Sciatic nerve (tissue), 2 donors: ENCODE data around the gene TRAF7. TPM values are rescaled to one million over a fixed set of nuclear protein-coding genes. Genes with fewer than 3 reads are reported as not detected.
A peak's percentile ranks its signal among the peaks of the same experiment; 100 is the strongest.
"Not testable (repeated sequence)": the region's sequence is repeated elsewhere in the genome, so short reads cannot be mapped to it uniquely, and the experiment has no call there.

Experiments
- ATAC-seq: fragments of 200-7000 bp; cut with Tn5 transposase; one replicate; pipeline ENCODE4 v1.9.1; 2020; ENCODE audit warnings: mild to moderate bottlenecking, moderate library complexity
- DNase-seq: peaks from one replicate; pipeline ENCODE4 v3.0.0-alpha.2; 2020; ENCODE audit warnings: low spot score
- intact Hi-C: fragments of 100-400 bp; cut with DNase I; formaldehyde crosslinking; loops from one replicate; pipeline ENCODE4 v1.14.2; 2022
- total RNA-seq: library from RNA; stranded (reverse); fragmentation: NEBNext Ultra II Directional; extraction: Animal tissue kit (Norgen Biotek cat#: 25700); gene quantifications from one replicate; pipeline ENCODE4 v1.2.1, GENCODE V29; 2021
- donor health status: DM: no; HTN: no; CAD: no.
- donor health status: DM: no; HTN: no; CAD: no.

The TRAF7 gene
- 44.8 TPM for total RNA-seq

DNA sequence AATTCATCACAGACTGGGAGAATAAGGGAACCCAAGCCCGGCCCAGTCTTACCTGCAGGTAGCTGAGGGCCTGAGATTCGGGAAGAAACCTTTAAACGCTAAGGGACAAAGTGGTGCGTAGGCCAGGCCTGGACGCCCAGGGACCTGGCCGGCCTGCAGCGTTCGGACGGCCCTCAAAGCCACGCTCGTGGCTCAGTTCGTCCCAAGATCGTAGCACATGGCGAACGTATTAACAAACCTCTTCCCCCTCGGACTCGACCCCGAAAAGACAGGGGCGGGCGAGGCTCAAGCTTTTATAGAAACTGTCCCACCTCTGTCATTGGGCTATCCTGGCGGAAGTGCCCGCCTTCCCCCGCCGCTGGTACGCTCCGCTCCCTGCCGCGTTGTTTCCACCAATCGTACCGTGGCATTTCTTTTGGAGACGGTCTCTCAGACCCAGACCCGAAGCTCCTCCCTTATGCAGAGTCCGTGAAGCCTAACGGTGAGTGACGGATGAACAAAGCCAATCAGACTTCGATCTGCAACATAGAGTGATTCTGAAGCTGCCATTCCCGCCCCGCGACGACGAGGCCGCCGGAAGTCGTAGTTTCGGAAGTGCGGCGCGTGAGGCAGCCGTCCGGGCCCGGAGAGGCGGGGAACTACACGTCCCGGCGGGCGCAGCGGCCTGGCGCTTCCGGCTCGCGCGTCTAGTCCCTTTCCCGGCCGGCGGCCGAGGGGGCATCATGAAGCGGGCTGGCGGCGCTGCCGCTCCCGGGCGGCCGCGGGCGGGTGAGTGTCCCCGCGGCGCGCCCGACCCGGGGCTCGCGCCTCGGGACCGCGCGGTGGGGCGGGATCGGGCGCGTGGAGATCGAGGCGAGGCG is at the start of gene TRAF7:
TSS of gene TRAF7 (plus strand) at position 692 of the 860 bp plus-strand sequence. CDS start 8,139 bp downstream, outside the sequence.
- ATAC-seq = peak; percentile 91

DNA sequence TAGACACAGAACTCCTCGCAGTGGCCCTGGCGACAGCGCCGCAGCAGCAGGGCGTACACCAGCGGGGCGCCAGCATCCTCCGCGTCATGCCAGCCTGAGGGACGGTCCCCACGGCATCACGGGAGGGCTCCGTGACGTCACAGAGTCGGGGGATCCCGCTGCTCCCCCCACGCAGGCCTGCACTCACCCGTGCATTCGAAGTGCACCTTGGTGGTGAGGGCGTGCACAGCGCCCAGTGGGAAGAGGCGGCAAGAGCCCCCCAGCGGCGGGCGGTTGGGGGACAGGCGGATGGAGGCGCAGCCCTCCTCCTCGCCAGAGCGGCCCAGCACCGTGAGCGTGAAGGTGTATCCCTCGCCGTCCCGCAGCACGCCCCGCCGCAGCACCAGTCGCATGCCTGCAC is 49.4 kb upstream of the TRAF7 start:
- ATAC-seq, intact Hi-C loops, DNase-seq: not testable (repeated sequence)

More for the DNA sequence above, at the start of gene TRAF7:
- intact Hi-C loops = no loop called here
- peak; percentile 98 for DNase-seq

DNA sequence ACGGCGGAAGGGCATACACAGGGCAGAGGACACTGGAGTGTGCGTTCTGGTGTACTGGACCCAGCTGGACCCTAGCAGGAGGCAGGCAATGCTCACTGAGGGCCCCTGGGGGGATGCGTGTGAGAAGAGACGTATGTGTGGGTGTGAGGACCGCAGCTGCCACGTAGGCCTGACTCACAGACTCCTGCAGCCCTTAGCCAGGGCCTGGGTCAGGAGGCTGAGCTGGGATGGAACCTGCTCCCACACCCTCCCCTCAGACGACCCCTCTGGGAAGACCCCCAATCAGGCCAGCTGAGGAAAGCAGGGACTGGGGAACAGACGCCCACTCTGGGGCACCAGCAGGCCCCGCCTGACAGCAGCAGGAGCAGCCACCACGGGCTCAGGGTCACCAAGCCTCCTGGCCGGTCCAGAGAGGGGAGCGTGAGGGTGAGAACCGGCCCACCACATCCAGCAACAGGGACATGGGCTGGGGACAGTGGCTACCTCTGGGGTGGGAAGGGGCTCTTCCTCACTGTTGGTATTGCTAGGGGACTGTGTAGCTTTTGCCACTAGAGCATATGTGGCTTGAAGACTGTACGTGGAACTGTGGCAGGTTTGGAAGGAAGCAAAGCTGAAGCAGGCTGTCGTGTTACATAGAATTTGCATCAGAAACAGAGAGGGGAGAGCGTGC is 48.3 kb upstream of the TRAF7 start:
- DNase-seq, intact Hi-C loops: not testable (repeated sequence)
- peak; percentile 34 for ATAC-seq

DNA sequence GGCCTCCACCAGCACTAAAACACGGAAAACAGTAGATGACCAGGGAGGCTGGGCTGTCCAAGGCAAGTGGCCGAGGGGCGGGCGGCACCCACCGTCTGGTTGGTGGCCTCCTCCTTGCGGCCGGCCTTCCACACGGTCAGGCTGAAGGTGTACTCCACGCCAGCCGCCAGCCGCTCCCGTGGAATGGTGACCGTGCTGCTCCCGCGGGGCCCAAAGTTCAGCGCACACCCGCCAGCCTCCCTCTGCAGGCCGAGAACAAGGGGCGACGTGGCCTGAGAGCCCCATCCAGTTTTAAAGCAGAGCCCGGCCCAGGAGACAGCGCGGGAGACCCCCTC is 47.8 kb upstream of the TRAF7 start:
- peak; percentile 6 for ATAC-seq
- intact Hi-C loops, DNase-seq: not testable (repeated sequence)

DNA sequence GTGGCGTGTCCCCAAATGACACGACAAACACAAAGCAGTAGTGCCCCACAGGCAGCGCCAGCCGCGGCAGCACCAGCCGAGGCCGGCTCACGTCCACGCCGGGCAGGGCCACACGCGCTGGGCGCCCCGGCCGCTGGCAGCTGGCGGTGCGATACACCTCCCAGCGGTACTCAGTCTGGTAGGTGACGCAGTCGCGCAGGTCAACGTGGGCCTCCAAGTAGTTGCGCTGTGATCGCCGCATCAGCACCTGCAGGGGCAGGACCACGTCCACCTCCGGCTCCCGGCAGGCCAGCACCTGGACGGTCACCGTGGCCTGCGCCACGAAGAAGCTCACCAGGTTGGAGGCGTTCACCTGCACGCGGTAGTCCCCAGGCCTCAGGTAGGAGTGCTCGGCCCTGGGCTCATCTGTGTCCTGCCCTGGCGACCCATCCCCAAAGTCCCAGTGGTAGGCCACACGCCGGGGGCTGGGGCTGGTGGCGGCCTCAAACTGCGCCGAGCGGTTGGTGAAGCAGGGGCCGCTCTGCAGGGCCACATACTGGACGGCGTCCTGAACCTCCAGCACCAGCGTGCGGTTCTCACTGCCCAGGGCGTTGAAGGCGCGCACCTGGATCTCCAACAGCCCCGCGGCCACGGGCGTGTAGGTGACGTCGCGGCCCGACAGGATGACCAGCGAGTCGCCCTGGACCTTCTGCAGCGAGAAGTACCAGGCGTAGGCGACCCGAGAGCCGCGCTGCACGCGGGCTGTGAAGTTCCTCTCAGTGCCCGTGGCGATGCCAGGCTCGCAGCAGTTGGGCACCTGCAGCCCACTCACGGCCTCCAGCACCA is 46.9 kb upstream of the TRAF7 start:
- intact Hi-C loops = not testable (repeated sequence)
- ATAC-seq = peak; percentile 11

DNA sequence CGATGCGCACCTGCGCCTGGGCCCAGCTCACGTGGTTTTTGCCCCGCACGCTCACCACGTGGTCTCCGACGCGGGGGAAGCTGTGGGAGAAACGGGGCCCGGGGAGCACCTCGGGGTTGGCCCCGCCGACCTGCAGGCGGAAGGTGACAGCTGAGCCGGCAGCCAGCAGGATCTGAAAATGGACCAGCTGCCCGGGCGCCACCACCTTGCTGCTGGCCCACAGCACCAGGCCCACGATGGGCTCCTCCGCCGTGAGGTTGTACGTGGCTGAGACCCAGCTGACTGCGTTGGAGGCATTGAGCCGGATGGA is 46.4 kb upstream of the TRAF7 start:
- DNase-seq, ATAC-seq, intact Hi-C loops: not testable (repeated sequence)

More for the DNA sequence above, 46.9 kb upstream of the TRAF7 start:
- not testable (repeated sequence) for DNase-seq

DNA sequence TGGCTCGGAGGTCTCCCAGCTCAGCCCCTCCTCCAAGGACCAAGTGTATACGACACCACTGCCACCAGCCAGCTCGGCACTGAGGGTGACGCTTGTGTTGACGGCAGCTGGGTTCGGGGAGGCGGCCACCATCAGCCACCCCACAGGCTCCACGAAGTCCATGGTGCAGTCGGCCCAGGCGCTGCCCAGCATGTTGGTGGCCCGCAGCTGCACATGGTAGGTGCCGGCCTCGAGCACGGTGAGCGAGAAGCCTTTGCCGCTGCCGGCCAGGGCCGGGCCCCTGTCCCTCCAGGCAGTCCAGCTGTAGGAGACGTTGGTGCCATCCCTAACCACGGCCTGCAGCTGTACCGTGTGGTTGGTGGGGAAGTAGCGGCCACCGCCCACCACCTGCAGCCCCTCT is 45.7 kb upstream of the TRAF7 start:
- ATAC-seq, DNase-seq, intact Hi-C loops: not testable (repeated sequence)

DNA sequence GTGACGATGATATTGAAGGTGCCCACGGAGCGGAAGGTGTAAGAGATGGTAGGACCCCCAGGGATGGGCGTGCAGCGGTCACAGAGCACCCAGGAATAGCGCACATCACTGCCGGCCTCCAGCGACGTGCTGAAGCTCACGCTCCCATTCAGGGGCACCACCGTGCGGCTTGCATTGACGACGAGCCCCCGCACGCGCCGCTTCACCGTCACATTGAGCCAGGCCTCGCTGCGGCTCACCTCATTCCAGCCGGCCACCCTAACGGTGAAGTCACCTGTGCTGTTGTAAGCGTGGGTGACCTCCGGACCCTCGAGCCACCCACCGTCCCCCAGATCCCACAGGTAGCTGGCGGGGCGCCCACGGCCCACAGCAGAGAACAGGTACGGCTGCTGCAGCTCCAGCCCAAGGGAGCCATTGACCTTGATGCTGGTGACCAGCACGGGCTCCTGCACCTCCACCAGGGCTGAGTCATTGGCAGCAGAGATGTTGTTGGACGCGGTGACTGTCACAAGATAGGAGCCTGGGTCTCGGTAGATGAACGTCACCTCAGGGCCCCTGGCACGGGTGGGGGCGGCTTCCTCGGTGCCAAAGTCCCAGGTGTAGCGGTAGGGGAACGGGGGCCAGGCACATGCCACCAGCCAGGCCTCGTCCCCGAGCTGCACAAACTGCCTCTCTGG is 45.1 kb upstream of the TRAF7 start:
- DNase-seq (peak; percentile 55), ATAC-seq (peak; percentile 37)
- intact Hi-C loops = not testable (repeated sequence)

DNA sequence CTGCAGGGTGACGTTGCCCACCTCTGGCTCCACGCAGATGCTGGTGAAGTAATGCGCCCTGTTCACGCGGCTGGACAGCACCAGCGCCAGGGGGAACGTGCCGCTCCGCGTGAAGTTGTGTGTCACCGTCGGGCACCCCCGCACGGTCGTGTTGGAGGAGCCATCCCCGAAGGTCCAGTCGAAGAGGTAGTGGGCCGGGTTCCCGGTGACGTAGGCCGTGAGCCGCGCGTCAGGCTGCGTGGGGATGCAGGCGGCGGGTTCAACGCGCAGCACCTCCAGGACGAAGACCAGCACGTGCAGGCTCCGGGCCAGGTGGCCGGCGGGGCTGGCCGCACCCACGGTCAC is 44.6 kb upstream of the TRAF7 start:
- DNase-seq (peak; percentile 57), ATAC-seq (peak; percentile 30)
- intact Hi-C loops = not testable (repeated sequence)

DNA sequence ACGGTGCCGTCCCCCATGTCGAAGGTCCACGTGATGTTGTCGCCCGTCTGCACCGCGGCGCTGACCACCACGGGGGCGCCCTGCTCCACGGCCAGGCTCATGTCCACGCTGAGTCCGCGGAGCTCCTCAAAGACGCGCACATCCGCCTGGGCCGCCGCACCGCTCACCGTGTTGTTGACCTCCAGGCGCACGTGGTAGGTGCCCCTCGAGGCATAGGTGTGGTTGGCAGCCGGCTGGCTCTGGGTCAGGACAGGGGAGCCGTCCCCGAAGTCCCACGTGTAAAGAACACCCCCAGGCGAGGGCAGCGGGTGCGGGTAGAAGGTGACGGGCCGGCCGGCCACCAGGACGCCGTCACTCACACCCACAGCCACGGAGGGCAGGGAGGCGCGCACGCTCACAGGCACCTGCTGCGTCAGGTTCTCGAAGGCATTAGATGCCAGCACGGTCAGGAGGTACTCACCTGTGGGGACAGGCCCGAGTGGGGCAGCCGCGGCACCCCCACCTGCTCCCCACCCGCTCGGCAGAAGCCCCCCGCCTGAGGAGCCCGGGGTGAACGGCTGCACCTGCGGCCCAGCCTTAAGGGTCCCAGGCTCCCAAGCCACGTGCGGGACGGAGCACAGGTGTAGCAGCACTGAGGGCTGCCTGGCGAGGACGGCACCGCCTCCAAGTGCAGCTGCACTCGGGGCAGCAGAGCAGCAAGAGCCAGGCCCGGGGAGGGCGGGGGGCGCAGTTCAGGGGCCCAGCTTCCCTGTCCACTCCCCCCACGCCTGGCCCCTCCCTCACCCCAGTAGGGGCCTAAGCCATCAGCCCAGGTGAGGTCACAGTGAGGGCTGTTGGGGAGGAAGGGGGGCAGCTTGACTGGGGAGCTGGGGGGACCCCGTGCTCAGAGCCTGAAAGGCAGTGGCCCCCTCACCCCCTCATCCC is 43.9 kb upstream of the TRAF7 start:
- DNase-seq = peak; percentile 54
- intact Hi-C loops = not testable (repeated sequence)
- ATAC-seq = peak; percentile 12

DNA sequence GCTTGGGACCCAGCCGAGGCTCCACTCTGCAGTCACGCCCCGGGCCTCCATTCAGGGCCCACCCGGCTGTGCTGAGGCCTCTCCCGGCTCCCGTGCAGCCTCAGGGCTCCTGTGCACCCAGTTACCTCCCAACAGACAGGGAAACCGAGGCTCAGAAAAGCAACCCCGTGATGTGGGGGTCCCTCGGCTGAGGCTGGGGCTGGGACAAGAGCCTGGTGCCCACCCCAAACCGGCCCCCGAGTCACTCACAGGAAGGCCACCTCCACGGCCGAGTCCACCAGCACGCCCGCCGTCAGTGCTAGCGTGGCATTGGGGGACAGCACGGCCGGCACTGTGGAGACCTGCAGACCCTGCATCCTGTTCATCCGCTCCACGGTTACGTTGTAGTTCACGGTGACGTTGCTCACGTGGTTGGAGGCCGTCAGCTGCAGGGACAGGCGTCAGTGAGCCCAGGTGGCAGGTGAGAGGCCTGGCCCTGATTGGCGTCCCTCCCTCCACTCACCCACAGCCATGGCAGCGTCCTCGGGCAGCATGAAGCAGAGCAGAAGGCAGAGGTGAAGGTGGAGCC is 43.0 kb upstream of the TRAF7 start:
- DNase-seq, ATAC-seq, intact Hi-C loops: not testable (repeated sequence)

DNA sequence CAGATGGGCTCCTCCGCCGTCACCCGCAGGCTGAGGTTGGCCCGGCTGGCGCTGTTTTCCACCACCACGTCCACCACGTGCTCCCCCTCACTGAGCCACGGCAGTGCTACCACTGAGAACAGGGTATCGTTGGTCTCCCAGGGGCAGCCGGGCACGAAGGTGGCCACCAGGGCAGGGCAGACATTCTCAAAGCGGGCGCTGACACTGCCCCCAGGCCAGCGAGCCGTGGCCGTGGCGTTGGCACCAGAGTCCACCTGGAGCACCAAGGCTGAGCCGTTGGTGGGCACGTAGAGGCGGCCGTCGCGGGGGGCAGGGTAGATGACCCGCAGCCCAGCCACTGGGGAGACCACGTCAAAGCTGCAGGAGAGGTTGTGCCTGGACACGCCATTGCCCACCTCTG is 41.4 kb upstream of the TRAF7 start:
- intact Hi-C loops, ATAC-seq, DNase-seq: not testable (repeated sequence)

DNA sequence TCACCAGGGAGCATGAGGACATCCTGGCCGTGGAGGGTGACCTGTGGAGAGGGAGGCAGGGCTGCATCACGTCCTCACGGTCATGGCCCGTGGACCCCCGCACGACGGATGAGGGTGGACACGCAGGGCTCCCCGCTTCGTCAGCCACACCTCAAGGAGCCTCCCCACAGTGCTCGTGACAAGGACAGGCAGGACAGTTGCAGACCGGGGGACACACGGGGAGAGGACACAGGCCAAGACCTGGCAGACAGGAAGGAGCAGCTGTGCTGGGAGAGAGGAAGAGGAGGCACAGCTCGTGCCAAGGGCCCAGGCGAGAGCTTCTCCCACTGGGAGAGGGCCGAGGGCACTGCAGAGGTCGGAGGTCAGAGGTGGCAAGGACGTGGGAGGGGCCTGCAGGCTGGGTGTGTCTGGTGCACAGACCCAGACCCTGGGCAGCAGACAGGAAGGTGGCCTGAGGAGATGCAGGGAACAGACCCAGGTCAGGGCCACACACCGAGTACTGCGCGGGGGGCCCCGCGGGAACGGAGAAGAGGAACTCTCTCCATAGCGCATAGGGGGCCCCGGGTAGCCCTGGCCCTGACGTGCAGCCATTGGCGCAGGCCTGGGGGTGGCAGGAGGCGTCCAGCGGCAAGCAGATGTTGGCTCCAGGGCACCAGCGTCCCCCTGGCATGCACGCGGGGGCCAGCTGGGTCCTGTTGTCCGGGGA is 40.5 kb upstream of the TRAF7 start:
- intact Hi-C loops = not testable (repeated sequence)

DNA sequence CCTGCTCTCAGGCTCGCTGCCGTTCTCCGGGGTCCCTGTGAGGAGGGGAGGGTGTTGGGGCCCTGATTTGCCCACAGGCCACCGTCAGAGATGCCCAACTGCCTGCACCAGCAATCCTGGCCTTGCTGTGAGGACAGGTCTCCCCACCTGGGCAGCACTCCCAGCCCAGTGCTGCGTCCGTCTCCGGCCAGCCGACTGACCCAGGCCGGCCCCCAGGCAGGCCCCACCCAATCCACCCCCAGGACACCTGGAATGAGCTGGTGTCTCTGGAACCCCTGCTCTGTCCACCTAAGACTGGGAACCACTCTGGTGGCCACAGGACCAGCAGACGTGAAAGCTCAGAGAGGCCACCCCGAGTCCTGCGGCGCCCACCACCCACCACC is 40.0 kb upstream of the TRAF7 start:
- DNase-seq = no peak
- intact Hi-C loops = no loop called here
- ATAC-seq = no peak

More for the DNA sequence above, 40.5 kb upstream of the TRAF7 start:
- not testable (repeated sequence) for ATAC-seq, DNase-seq

DNA sequence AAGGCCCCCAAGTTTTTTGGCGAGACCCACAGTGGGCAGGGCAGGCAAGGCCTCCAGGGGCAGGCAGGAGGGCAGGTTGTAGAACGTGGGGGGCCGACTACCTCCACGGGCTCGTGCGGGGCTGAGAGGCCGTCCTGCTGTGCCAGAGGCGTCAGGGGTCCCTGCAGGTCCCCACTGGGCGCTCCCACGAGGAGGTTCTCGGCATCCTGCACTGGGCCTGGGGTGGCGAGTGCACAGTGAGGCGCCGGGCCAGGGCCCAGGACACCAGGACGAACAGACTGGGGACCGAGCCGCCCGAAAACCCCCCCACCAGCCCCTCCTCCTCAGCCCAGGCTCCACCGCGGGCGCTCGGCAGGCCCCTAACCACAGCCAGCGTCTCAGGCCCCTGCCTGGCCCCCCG is 39.2 kb upstream of the TRAF7 start:
- intact Hi-C loops = not testable (repeated sequence)

DNA sequence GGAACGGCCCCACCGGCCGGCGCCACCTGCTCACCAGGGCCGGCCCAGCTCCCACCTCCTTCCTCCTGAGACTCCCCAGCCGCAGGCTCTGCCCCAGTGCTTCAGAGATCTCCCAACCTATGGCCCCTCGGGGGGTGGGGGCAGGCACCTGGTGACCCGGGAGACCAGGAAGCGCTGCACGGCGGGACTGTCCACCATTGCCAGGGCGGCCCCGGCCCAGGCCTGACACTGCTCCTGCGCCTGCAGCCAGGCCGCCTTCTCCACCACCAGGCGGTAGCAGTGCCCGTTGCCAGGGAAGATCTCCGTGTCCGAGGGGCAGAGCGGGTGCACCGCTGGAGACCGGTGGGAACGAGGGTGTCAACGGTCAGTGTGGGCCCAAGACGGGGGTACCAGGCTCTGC is 38.2 kb upstream of the TRAF7 start:
- DNase-seq, intact Hi-C loops: not testable (repeated sequence)

More for the DNA sequence above, 39.2 kb upstream of the TRAF7 start:
- ATAC-seq, DNase-seq: not testable (repeated sequence)

More for the DNA sequence above, 38.2 kb upstream of the TRAF7 start:
- ATAC-seq = not testable (repeated sequence)
